HG03520 (cell line): ENCODE data around the gene SUZ12.
"Not testable (repeated sequence)": the region's sequence is repeated elsewhere in the genome, so short reads cannot be mapped to it uniquely, and the experiment has no call there.

Experiments
- ATAC-seq: cut with Tn5 transposase; IDR thresholded peaks from one replicate; pipeline ENCODE4 v1.9.1; 2021; ENCODE audit warnings: mild to moderate bottlenecking, moderate library complexity; ENCODE audit not compliant: unreplicated experiment

The SUZ12 gene

GRCh38 chr17:31936615-31937609, at the start of gene SUZ12:
Gene SUZ12 (plus strand): TSS chr17:31937007. CDS start chr17:31937247, 240 bp downstream.
- peak; percentile 89 for ATAC-seq

GRCh38 chr17:31888124-31888523, 48.7 kb upstream of the SUZ12 start:
- ATAC-seq, result no peak

GRCh38 chr17:31900877-31901276, 35.9 kb upstream of the SUZ12 start:
- ATAC-seq, result no peak

- no peak for ATAC-seq
Measured at GRCh38 chr17:31902693-31903092, 34.1 kb upstream of the SUZ12 start.

GRCh38 chr17:31903401-31903800, 33.4 kb upstream of the SUZ12 start:
- ATAC-seq, result no peak

- no peak for ATAC-seq
Measured at GRCh38 chr17:31907342-31907962, 29.4 kb upstream of the SUZ12 start.

GRCh38 chr17:31908386-31908785, 28.4 kb upstream of the SUZ12 start:
- no peak for ATAC-seq

- ATAC-seq, result not testable (repeated sequence)
Measured at GRCh38 chr17:31912705-31913104, 24.1 kb upstream of the SUZ12 start.

GRCh38 chr17:31915456-31916100, 21.2 kb upstream of the SUZ12 start:
- ATAC-seq, result no peak

- ATAC-seq, result no peak
Measured at GRCh38 chr17:31916491-31917064, 20.2 kb upstream of the SUZ12 start.

GRCh38 chr17:31917065-31917529, 19.7 kb upstream of the SUZ12 start:
- ATAC-seq, result no peak

- ATAC-seq, result not testable (repeated sequence)
Measured at GRCh38 chr17:31917721-31918120, 19.1 kb upstream of the SUZ12 start.

- ATAC-seq, result no peak
Measured at GRCh38 chr17:31918701-31919128, 18.1 kb upstream of the SUZ12 start.

- ATAC-seq, result no peak
Measured at GRCh38 chr17:31919802-31920525, 16.8 kb upstream of the SUZ12 start.

GRCh38 chr17:31926100-31926729, 10.6 kb upstream of the SUZ12 start:
- no peak for ATAC-seq

- ATAC-seq, result no peak
Measured at GRCh38 chr17:31931756-31932155, 5.1 kb upstream of the SUZ12 start.

GRCh38 chr17:31935512-31935911, 1.3 kb upstream of the SUZ12 start:
- ATAC-seq, result no peak

GRCh38 chr17:31937926-31938641, 1.3 kb downstream of the SUZ12 start:
- not testable (repeated sequence) for ATAC-seq

- not testable (repeated sequence) for ATAC-seq
Measured at GRCh38 chr17:31941916-31942315, 5.1 kb downstream of the SUZ12 start.
